Transverse colon (tissue), 4 donors: ENCODE results near the gene PHAX.

Source experiments
- EP300 ChIP-seq: sonication (generic); formaldehyde crosslinking; IDR thresholded peaks from one replicate; pipeline ENCODE4 v1.6.1; 2017; ENCODE audit warnings: antibody characterized with exemption, low read depth
- POLR2A ChIP-seq: fragments of 450-650 bp; IDR thresholded peaks from one replicate; pipeline ENCODE4 v1.6.1; 2016; ENCODE audit warnings: antibody characterized with exemption, mild to moderate bottlenecking, moderate library complexity
- POLR2AphosphoS5 ChIP-seq, 3 donors: sonication (generic); formaldehyde crosslinking; IDR thresholded peaks; one replicate each; pipeline ENCODE4 v1.6.1; 2016; ENCODE audit warnings: antibody characterized with exemption in 3 of 3
- TF ChIP-seq, protein P1 (sequence below), 5 experiments: fragments of 200-600 bp in 3 of 5; fragments of 450-650 bp in 2 of 5; sonication (generic) in 3 of 5; IDR thresholded peaks; 1 replicate in 2 of 5; 2 replicates in 3 of 5; pipeline ENCODE4 v1.5.1; 2016 to 2017; ENCODE audit warnings: antibody characterized with exemption in 5 of 5, inconsistent platforms in 3 of 5, mild to moderate bottlenecking in 2 of 5, moderate library complexity in 1 of 5

DNA sequence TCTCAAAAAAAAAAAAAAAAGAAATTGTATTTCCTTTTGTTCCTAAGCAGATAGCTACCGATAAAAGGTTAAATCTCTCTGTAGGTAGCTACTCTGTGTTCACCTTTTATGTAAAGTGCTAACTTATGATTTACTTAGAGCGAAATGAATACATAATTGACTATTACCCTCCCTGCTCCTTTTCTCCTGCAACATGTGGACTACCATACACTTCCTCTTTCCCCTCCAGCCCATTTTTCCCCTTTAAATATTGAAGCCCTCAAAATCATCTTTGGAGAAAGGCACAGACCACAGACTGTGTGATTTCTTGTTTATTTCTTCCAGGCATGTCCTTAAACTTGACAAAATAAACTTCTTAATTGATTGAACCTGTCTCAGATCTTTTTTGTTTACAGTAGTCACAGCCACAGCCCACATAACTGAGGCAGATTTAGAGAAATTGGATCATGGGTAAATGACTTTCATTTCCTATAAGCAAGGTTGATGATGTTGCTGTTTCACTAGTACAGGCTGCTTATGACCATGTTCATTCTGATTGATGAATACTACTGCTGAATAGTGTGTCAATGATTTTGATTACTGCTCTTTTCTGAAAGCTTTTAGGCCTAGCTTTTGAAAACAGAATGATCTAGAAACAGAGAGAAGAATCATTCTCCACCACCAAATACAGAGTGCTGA lies 59.2 kb downstream of the PHAX start:
- TF ChIP-seq, protein P1, sequence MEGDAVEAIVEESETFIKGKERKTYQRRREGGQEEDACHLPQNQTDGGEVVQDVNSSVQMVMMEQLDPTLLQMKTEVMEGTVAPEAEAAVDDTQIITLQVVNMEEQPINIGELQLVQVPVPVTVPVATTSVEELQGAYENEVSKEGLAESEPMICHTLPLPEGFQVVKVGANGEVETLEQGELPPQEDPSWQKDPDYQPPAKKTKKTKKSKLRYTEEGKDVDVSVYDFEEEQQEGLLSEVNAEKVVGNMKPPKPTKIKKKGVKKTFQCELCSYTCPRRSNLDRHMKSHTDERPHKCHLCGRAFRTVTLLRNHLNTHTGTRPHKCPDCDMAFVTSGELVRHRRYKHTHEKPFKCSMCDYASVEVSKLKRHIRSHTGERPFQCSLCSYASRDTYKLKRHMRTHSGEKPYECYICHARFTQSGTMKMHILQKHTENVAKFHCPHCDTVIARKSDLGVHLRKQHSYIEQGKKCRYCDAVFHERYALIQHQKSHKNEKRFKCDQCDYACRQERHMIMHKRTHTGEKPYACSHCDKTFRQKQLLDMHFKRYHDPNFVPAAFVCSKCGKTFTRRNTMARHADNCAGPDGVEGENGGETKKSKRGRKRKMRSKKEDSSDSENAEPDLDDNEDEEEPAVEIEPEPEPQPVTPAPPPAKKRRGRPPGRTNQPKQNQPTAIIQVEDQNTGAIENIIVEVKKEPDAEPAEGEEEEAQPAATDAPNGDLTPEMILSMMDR (IDR thresholded peaks at IDR 0.05), result no peak
- TF ChIP-seq EP300 (no peak), POLR2A (no peak), POLR2AphosphoS5 (IDR thresholded peaks at IDR 0.05) (no peak)
